ENCODE data around the gene GALNT4.

DNA sequence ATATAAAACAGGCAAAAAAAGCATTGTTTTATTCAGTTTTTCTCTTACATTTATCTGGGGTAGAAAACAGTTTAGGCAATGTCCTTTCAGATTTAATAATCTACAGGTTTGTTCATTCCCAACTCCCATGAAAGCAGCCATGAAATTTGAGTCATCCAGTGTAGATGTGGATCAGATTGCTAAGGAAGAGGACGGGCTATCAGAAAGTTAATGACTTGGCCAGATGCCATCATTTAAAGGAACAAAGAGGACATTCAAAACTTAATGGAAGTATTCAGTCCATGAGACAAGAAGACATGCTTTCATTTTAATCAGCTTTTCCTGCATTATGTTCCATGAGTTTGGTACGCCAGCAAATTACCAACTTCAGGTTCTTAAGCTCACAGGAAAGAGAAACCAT lies 32.4 kb upstream of the GALNT4 start:
- TF ChIP-seq, protein P1, sequence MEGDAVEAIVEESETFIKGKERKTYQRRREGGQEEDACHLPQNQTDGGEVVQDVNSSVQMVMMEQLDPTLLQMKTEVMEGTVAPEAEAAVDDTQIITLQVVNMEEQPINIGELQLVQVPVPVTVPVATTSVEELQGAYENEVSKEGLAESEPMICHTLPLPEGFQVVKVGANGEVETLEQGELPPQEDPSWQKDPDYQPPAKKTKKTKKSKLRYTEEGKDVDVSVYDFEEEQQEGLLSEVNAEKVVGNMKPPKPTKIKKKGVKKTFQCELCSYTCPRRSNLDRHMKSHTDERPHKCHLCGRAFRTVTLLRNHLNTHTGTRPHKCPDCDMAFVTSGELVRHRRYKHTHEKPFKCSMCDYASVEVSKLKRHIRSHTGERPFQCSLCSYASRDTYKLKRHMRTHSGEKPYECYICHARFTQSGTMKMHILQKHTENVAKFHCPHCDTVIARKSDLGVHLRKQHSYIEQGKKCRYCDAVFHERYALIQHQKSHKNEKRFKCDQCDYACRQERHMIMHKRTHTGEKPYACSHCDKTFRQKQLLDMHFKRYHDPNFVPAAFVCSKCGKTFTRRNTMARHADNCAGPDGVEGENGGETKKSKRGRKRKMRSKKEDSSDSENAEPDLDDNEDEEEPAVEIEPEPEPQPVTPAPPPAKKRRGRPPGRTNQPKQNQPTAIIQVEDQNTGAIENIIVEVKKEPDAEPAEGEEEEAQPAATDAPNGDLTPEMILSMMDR (IDR thresholded peaks at IDR 0.05; ENCODE audit: low read depth, low read length): no peak
- TF ChIP-seq EZH2phosphoT487 (IDR thresholded peaks at IDR 0.05; ENCODE audit: low read depth): no peak

Measured in OCI-LY3 (cell line).